Choroid plexus epithelial cell (primary cell): ENCODE data around the gene KCTD8.
"Not testable (repeated sequence)": the region's sequence is repeated elsewhere in the genome, so short reads cannot be mapped to it uniquely, and the experiment has no call there.

Experiments
- DNase-seq: peaks from one replicate; pipeline ENCODE4 v3.0.0-alpha.2; 2010; ENCODE audit warnings: low read depth
- H3K4me3 ChIP-seq: 2 replicates; pipeline ENCODE4 v1.5.1; 2011; ENCODE audit warnings: low read depth, mild to moderate bottlenecking, control low read depth, low read length, moderate library complexity
- CTCF ChIP-seq: conservative IDR thresholded peaks from 2 replicates; pipeline ENCODE4 v1.5.1; 2011; ENCODE audit warnings: low read depth, mild to moderate bottlenecking, control low read depth, inconsistent platforms, low read length, moderate library complexity

Gene KCTD8

GRCh38 chr4:44228326-44228725 is 220.3 kb downstream of the KCTD8 start:
- DNase-seq, result no peak
- H3K4me3 ChIP-seq, result no peak overlapping the region
- no peak for TF ChIP-seq CTCF

- DNase-seq, result no peak
- no peak for TF ChIP-seq CTCF
- H3K4me3 ChIP-seq, result no peak overlapping the region
These were observed 227.2 kb downstream of the KCTD8 start for GRCh38 chr4:44221407-44221806.

- no peak for TF ChIP-seq CTCF
- DNase-seq, result no peak
- no peak overlapping the region for H3K4me3 ChIP-seq
These were observed 237.9 kb downstream of the KCTD8 start for GRCh38 chr4:44210750-44211149.

- no peak for TF ChIP-seq CTCF
- DNase-seq, result no peak
- H3K4me3 ChIP-seq, result no peak overlapping the region
These were observed 251.8 kb downstream of the KCTD8 start for GRCh38 chr4:44196796-44197195.

- H3K4me3 ChIP-seq, result no peak overlapping the region
- DNase-seq, result peak; percentile 1
- no peak for TF ChIP-seq CTCF
These were observed 254.2 kb downstream of the KCTD8 start for GRCh38 chr4:44194365-44194764.

GRCh38 chr4:44186850-44187246 is 261.8 kb downstream of the KCTD8 start:
- no peak for DNase-seq
- no peak for TF ChIP-seq CTCF
- no peak overlapping the region for H3K4me3 ChIP-seq

- no peak for DNase-seq
- no peak overlapping the region for H3K4me3 ChIP-seq
- no peak for TF ChIP-seq CTCF
These were observed 262.3 kb downstream of the KCTD8 start for GRCh38 chr4:44186096-44186849.

- DNase-seq, H3K4me3 ChIP-seq: not testable (repeated sequence)
These were observed 266.9 kb downstream of the KCTD8 start for GRCh38 chr4:44181491-44182349.

- not testable (repeated sequence) for H3K4me3 ChIP-seq, DNase-seq
These were observed 280.8 kb downstream of the KCTD8 start for GRCh38 chr4:44167766-44168165.
